Stimulated activated CD8-positive, alpha-beta memory T cell treated with anti-CD3 and anti-CD28 coated beads, Interleukin-7, amount 100 ng/mL, for 4 hours (primary cell): ENCODE measurements around the gene CTXND1.

Source experiments
- DNase-seq, 2 donors: peaks; one replicate each; pipeline ENCODE4 v3.0.0-alpha.2; 2020; ENCODE audit warnings: low read depth in 2 of 2

The CTXND1 gene

GRCh38 chr15:80183306-80183705 is 68.7 kb downstream of the CTXND1 start:
- DNase-seq: no peak

- DNase-seq: no peak
Measured at GRCh38 chr15:80182611-80183261, 69.3 kb downstream of the CTXND1 start.

GRCh38 chr15:80180986-80181385 is 71.0 kb downstream of the CTXND1 start:
- no peak for DNase-seq

GRCh38 chr15:80180468-80180867 is 71.5 kb downstream of the CTXND1 start:
- no peak for DNase-seq

GRCh38 chr15:80179935-80180334 is 72.1 kb downstream of the CTXND1 start:
- DNase-seq: no peak

GRCh38 chr15:80179025-80179759 is 72.8 kb downstream of the CTXND1 start:
- no peak for DNase-seq

- DNase-seq: no peak
Measured at GRCh38 chr15:80177156-80177555, 74.9 kb downstream of the CTXND1 start.

- no peak for DNase-seq
Measured at GRCh38 chr15:80176443-80176842, 75.6 kb downstream of the CTXND1 start.

GRCh38 chr15:80175436-80175835 is 76.6 kb downstream of the CTXND1 start:
- DNase-seq: no peak

GRCh38 chr15:80174017-80174746 is 77.8 kb downstream of the CTXND1 start:
- DNase-seq: no peak

GRCh38 chr15:80173022-80173759 is 78.8 kb downstream of the CTXND1 start:
- DNase-seq: peak; percentile 34 to 37

GRCh38 chr15:80172401-80172800 is 79.6 kb downstream of the CTXND1 start:
- DNase-seq: no peak

GRCh38 chr15:80171787-80172186 is 80.2 kb downstream of the CTXND1 start:
- DNase-seq: no peak

- DNase-seq: no peak
Measured at GRCh38 chr15:80170596-80170995, 81.4 kb downstream of the CTXND1 start.

- DNase-seq: no peak
Measured at GRCh38 chr15:80169768-80170357, 82.2 kb downstream of the CTXND1 start.

- no peak for DNase-seq
Measured at GRCh38 chr15:80168421-80168820, 83.6 kb downstream of the CTXND1 start.

GRCh38 chr15:80167936-80168335 is 84.1 kb downstream of the CTXND1 start:
- no peak for DNase-seq

- DNase-seq: no peak
Measured at GRCh38 chr15:80163897-80164296, 88.1 kb downstream of the CTXND1 start.

- no peak for DNase-seq
Measured at GRCh38 chr15:80163217-80163616, 88.8 kb downstream of the CTXND1 start.

- DNase-seq: no peak
Measured at GRCh38 chr15:80162059-80162554, 89.9 kb downstream of the CTXND1 start.

GRCh38 chr15:80161468-80162016 is 90.5 kb downstream of the CTXND1 start:
- no peak for DNase-seq
